CD4-positive, alpha-beta T cell treated with Interleukin-17A for 4 hours (primary cell): ENCODE data around the gene PDE3A.
"Not testable (repeated sequence)": the region's sequence is repeated elsewhere in the genome, so short reads cannot be mapped to it uniquely, and the experiment has no call there.

Experiments used
- DNase-seq: peaks from one replicate; pipeline ENCODE4 v3.0.0-alpha.2; 2020; ENCODE audit warnings: mixed read lengths

PDE3A gene

DNA sequence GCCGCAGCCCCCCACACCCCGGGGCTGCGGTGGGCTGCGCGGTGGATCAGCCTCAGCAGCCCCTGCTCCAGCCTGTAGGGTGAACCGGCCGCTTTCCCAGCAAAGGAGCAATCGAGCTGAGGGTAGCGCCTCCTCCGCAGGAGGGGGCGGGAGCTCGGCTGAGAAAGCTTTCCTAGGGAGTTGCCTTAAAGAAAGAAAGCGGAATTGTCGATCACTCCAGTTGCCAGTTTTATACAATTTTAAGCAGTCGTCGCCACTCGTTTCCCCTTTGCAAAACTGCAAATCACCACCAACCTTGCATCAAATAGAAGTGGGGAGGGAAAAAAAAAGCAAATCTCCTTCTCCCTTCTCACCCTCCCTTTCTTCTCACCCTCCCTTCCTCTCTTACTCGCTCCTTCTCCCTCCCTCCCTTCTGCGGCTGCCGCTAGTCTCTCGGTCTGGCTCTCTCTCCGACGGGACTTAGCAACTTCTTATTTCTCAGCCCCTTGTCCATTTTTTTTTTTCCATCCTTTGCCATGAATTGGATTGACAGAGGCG lies at the start of gene PDE3A:
TSS of gene PDE3A (plus strand) at position 424 of the 537 bp plus-strand sequence. CDS start 748 bp downstream, outside the sequence.
- no peak for DNase-seq

DNA sequence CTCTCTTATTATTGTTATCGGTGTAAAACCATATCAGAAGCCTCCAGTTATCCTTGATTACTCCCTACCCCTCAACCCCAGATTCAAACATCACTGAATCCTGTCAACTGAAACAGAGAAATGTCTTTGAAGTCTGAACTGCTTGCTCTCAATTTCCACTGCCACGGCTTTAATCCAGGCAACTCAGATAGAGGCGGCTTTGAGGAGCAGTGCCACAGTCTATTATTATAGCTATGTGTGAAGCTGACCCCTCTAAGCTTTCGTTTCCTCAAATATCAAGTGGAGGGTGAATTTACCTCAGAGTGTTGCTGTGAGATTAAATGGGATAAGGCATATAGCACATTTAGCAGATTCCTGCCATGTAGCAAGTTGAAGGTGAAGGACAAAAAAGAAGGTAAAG lies 49.0 kb upstream of the PDE3A start:
- DNase-seq = no peak

GRCh38 chr12:20320552-20320951 lies 47.8 kb upstream of the PDE3A start:
- DNase-seq = no peak

GRCh38 chr12:20330826-20331505 lies 37.4 kb upstream of the PDE3A start:
- DNase-seq = not testable (repeated sequence)

GRCh38 chr12:20339060-20339459 lies 29.3 kb upstream of the PDE3A start:
- no peak for DNase-seq

GRCh38 chr12:20342111-20342510 lies 26.2 kb upstream of the PDE3A start:
- DNase-seq = no peak

GRCh38 chr12:20345866-20346265 lies 22.5 kb upstream of the PDE3A start:
- no peak for DNase-seq

GRCh38 chr12:20350026-20350425 lies 18.3 kb upstream of the PDE3A start:
- DNase-seq = no peak

DNA sequence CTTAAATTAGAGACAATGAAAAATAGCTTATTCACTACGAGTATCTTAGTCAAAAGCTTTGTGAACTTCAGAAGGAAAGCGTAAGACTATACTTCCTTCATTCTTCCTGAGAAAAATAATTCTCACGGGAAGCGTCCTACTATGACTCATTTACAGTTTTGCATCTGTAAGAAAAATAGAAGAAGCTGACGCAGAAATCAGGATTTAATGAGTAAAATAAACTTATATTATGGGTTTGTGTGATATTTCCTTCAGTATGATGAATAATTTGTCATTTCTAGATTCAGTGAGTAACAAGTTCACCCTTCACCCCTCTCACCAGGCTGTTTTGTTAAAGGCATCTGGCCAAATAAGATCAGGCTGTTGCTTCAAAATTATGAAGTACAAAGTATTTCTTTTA lies 17.8 kb upstream of the PDE3A start:
- DNase-seq = no peak

DNA sequence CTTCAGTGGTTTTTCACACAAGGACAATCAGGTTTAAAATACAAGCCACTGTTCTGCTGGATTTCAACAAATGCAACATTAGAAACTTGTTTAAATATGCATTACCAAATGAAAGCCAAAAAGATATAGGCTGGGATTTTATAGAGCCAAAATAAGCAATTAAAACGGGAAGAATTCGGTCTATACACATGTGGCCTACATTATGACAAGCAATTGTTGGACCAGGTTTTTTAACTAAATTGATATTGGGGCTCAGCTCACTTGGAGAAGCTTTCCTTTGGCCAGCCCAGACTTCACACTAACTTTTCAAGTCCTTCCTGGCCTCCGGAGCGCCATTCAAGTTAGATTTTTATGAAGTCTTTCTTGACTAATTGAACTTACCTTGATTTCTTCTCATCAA lies 16.9 kb upstream of the PDE3A start:
- no peak for DNase-seq

GRCh38 chr12:20356048-20356447 lies 12.3 kb upstream of the PDE3A start:
- DNase-seq = no peak

DNA sequence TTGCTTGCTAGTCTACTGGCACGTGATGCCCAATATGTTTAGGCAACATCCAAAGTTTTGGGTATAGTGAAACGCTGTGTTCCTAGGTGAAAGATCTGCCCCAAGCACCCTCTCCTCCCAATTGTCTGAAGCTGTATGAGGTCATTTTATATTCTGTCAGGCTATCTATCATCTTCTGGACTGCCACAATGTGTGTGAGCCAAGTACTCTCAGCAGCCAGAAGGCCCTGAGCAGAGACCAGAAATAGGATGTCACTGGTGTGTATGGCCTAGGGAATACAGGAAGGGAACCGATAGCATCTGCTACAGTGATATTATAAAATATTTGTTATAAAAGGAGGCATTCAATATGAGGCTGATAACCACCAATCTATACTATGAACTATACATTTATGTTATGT lies 7.9 kb upstream of the PDE3A start:
- DNase-seq = no peak

- no peak for DNase-seq
Observed at GRCh38 chr12:20361416-20361815, 6.9 kb upstream of the PDE3A start.

- DNase-seq = no peak
Observed at GRCh38 chr12:20364501-20364900, 3.8 kb upstream of the PDE3A start.

DNA sequence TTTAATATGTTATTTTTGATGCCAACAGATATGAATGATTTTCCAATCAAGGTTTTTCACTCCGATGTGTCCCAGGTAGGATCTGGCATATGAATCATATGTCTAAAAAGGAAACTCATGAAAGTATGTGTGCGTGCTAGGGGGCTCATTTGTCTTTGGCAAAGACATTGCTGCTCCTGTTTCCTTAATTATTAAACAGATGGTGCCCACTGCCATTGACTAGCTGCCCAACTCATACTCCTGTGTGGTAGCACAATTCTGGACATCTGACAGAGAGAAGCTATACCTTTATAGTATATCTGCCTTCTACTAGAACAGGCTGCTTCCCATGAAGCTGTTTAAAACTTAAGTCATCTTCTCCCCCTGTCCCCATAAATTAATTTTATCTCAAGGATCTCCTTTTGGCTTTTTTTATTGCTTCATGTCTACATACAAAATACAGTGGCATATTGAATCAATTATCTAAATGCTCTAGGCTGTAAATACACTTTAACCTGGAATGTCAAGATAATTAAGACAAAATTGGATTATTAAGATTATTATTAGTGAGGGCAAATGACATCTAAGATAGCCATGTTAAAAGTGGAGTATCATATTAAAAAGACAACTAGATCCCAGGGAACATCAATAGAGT lies 1.4 kb upstream of the PDE3A start:
- no peak for DNase-seq

- DNase-seq = no peak
Observed at GRCh38 chr12:20367583-20368113, 689 bp upstream of the PDE3A start.

GRCh38 chr12:20368651-20369304 lies 441 bp downstream of the PDE3A start:
- DNase-seq = no peak

- DNase-seq = no peak
Observed at GRCh38 chr12:20369305-20370013, 1.1 kb downstream of the PDE3A start.

DNA sequence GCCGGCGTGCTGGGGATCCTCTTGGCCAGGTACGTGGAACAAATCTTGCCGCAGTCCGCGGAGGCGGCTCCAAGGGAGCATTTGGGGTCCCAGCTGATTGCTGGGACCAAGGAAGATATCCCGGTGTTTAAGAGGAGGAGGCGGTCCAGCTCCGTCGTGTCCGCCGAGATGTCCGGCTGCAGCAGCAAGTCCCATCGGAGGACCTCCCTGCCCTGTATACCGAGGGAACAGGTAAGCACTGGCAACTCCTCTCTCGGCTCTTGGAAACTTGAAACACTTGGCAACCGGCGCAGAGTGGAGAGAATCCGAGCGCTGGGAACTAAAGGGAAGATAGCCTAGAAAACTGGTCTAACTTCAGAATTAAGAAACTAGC lies 1.7 kb downstream of the PDE3A start:
- no peak for DNase-seq

DNA sequence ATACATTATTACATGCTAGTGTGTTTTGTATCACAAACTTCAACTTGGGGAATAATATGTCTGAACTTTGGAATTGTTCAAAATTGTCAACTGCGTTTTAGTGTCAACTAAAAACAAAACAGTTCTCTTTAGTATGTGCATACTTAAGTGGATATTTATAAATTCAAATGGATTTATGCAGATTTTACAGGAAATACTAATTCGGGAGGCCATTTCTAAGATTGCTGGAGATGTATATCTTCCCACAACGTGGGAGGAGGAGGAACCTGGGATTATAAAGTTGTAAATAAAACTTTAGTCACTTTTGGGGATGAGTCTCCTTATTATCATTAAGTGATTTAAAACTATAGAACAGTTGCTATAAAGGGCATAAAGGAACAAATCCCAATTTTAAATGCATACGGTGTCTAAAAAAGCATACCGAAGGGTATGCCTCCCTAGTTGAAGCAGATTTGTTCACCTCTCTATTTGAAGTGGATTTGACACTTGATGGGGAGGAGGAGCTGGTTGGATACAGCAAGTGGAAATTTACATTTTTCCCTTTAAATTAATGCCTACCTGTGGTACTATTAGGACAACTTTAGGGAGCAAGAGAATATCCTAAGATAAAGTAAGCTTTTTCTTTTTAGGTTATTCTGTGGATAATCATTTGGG lies 2.7 kb downstream of the PDE3A start:
- no peak for DNase-seq

DNA sequence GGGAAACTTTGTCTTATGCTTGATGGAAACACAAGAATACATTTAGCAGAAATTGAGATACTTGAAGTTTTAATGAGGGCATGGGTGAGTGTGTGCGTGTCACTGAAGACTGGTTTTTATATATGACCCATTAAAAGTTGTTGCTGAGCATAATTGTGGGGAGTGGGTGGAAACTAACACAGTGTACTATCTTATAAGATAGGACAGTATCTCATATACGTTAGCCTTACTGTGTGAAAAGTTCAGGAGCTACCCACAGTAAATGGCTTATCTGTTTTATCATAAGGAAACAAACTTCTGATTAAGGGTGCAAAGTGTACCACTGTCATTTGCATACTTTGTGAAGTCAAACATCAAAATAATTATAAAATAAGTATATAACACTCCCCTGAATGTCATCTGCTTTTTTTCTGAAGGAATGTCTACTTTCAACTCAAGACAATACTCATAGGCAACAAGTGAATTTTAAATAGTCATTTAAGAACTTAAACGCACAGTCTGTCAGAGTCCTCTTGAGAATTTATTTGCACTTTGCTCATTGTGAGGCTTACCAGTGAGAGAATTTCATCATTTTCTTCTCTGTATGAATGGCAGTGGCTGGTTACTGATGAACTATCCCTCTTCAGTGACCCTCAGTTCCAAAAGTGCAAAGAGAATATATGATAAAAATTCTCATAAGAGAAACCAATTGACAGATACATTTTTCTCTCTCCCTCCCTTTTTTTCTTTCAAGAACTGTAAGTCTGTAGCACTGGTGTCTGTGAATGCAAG lies 4.2 kb downstream of the PDE3A start:
- DNase-seq = no peak

DNA sequence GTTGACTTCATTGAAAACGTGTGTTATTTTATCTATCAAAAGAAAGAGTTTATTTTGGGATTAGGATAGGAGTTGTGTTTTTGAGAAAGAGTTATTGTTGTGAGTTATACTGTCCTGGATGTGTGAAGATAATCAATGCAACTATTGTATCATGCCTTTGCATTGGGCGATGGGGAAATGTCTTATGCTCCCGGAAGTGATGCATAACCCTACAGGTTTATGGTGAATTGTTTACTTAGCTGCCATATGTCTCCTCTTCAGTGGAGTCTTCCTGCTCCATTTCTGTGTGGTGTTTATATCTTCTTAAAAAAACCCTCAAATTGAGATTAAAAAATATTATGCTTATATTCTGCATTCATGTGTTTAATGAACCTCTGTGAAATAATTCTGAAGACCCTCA lies 6.5 kb downstream of the PDE3A start:
- DNase-seq = no peak
